Measurements from ENCODE around the gene LAMTOR4. TPM values are rescaled to one million over a fixed set of nuclear protein-coding genes. Genes with fewer than 3 reads are reported as not detected.
A peak's percentile ranks its signal among the peaks of the same experiment; 100 is the strongest.

The LAMTOR4 gene
- total and polyA plus RNA-seq, 2 of the 13 experiments (the other 11 are each of a cell fraction or from before 2014, with no cell fraction given) = 115 to 118 TPM

DNA sequence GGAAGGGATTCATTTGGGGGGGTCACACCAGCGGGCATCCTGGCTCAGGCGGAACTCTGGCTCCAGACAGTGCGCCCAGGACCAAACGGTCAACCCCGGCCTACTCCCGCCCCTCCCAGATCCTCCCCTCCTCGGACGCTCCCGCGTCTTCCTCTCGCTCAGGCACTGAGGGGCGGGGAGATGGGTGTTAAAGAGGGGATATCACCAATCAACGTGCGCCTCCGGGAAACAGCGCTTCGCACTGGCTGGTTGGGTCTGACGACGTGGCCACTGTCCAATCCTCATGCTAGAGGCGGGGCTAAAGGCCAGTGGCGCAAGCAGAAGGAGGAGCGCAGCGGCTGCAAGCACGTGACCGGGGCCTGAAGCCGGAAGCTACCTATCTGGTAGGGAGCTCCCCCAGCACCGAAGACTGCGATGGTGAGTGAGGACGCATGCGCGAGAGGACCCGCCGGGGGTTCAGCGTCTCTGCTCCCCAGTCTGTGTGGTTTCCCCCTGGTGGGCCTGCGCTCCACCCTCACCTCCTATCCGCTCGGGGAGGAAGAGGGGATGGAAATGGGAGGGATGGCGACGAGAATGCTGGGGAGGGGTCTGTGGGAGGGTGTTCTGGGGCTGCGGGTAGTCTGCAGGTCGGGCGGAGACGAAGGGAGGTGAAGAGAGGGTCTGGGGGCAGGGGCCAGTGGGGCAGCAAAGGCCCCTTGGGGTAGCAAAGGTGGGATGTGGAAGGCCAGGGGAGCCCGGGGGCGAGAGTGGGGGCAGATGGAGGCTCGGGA, at the start of gene LAMTOR4 (continued):
- TF ChIP-seq, protein P1, sequence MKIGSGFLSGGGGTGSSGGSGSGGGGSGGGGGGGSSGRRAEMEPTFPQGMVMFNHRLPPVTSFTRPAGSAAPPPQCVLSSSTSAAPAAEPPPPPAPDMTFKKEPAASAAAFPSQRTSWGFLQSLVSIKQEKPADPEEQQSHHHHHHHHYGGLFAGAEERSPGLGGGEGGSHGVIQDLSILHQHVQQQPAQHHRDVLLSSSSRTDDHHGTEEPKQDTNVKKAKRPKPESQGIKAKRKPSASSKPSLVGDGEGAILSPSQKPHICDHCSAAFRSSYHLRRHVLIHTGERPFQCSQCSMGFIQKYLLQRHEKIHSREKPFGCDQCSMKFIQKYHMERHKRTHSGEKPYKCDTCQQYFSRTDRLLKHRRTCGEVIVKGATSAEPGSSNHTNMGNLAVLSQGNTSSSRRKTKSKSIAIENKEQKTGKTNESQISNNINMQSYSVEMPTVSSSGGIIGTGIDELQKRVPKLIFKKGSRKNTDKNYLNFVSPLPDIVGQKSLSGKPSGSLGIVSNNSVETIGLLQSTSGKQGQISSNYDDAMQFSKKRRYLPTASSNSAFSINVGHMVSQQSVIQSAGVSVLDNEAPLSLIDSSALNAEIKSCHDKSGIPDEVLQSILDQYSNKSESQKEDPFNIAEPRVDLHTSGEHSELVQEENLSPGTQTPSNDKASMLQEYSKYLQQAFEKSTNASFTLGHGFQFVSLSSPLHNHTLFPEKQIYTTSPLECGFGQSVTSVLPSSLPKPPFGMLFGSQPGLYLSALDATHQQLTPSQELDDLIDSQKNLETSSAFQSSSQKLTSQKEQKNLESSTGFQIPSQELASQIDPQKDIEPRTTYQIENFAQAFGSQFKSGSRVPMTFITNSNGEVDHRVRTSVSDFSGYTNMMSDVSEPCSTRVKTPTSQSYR (CRISPR knock-in tag; IDR thresholded peaks at IDR 0.05; ENCODE audit: borderline replicate concordance) = no peak
- TF ChIP-seq BHLHE40 (IDR thresholded peaks at IDR 0.05; ENCODE audit: low read length) (peak; percentile 97), SRSF9 (IDR thresholded peaks at IDR 0.05; ENCODE audit: borderline replicate concordance, insufficient read depth, low read depth, low read length, poor library complexity, severe bottlenecking) (no peak), DNMT3B (CRISPR knock-in tag; conservative IDR thresholded peaks at IDR 0.05) (no peak), ZNF383 (CRISPR knock-in tag; IDR thresholded peaks at IDR 0.05; ENCODE audit: borderline replicate concordance) (no peak), GATAD1 (CRISPR knock-in tag; IDR thresholded peaks at IDR 0.05) (peak; percentile 74), ZNF496 (CRISPR knock-in tag; IDR thresholded peaks at IDR 0.05; ENCODE audit: insufficient replicate concordance) (no peak), ZMYM2 (CRISPR knock-in tag; IDR thresholded peaks at IDR 0.05) (peak; percentile 79; the same call in 1 of the 2 replicates), ZSCAN12 (CRISPR knock-in tag; IDR thresholded peaks at IDR 0.05) (no peak), DPF2 (CRISPR knock-in tag; IDR thresholded peaks at IDR 0.05; ENCODE audit: borderline replicate concordance, low read depth) (peak; percentile 13; the same call in 1 of the 2 replicates), THAP11 (CRISPR knock-in tag; IDR thresholded peaks at IDR 0.05) (peak; percentile 76), CCAR2 (optimal IDR thresholded peaks at IDR 0.05; ENCODE audit: low read depth, low read length) (no peak), THYN1 (CRISPR knock-in tag; IDR thresholded peaks at IDR 0.05; ENCODE audit: borderline replicate concordance, low read depth) (no peak), ZNF24 (IDR thresholded peaks at IDR 0.05) (no peak), ZNF138 (CRISPR knock-in tag; IDR thresholded peaks at IDR 0.05; ENCODE audit: low read depth) (0 out of 2 replicates have a peak, but pooled peaks have one; percentile 21), SOX13 (IDR thresholded peaks at IDR 0.05) (no peak), SOX13 (CRISPR knock-in tag; conservative IDR thresholded peaks at IDR 0.05 in 1 of 2, IDR thresholded peaks at IDR 0.05 in 1 of 2) (no peak), HNRNPLL (IDR thresholded peaks at IDR 0.05; ENCODE audit: low read depth, low read length, poor library complexity, severe bottlenecking) (peak; percentile 76), ZNF841 (CRISPR knock-in tag; IDR thresholded peaks at IDR 0.05; ENCODE audit: borderline replicate concordance) (no peak), ZNF101 (CRISPR knock-in tag; IDR thresholded peaks at IDR 0.05; ENCODE audit: borderline replicate concordance, low read depth) (no peak)
- TF ChIP-seq, protein P2, sequence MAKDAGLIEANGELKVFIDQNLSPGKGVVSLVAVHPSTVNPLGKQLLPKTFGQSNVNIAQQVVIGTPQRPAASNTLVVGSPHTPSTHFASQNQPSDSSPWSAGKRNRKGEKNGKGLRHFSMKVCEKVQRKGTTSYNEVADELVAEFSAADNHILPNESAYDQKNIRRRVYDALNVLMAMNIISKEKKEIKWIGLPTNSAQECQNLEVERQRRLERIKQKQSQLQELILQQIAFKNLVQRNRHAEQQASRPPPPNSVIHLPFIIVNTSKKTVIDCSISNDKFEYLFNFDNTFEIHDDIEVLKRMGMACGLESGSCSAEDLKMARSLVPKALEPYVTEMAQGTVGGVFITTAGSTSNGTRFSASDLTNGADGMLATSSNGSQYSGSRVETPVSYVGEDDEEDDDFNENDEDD (CRISPR knock-in tag; IDR thresholded peaks at IDR 0.05; ENCODE audit: borderline replicate concordance) = peak; percentile 86; the same call in 1 of the 2 replicates
- TF ChIP-seq, protein P3, sequence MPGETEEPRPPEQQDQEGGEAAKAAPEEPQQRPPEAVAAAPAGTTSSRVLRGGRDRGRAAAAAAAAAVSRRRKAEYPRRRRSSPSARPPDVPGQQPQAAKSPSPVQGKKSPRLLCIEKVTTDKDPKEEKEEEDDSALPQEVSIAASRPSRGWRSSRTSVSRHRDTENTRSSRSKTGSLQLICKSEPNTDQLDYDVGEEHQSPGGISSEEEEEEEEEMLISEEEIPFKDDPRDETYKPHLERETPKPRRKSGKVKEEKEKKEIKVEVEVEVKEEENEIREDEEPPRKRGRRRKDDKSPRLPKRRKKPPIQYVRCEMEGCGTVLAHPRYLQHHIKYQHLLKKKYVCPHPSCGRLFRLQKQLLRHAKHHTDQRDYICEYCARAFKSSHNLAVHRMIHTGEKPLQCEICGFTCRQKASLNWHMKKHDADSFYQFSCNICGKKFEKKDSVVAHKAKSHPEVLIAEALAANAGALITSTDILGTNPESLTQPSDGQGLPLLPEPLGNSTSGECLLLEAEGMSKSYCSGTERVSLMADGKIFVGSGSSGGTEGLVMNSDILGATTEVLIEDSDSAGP (CRISPR knock-in tag; IDR thresholded peaks at IDR 0.05; ENCODE audit: borderline replicate concordance) = peak; percentile 64; the same call in 1 of the 2 replicates
- TF ChIP-seq, protein P4, sequence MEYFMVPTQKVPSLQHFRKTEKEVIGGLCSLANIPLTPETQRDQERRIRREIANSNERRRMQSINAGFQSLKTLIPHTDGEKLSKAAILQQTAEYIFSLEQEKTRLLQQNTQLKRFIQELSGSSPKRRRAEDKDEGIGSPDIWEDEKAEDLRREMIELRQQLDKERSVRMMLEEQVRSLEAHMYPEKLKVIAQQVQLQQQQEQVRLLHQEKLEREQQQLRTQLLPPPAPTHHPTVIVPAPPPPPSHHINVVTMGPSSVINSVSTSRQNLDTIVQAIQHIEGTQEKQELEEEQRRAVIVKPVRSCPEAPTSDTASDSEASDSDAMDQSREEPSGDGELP (IDR thresholded peaks at IDR 0.05; ENCODE audit: borderline replicate concordance, low read depth) = no peak
